ENCODE data around the gene CDC42BPA. TPM values are rescaled to one million over a fixed set of nuclear protein-coding genes. Genes with fewer than 3 reads are reported as not detected.

CDC42BPA gene
- total RNA-seq, 1 donor from 2014 or later = 95.7 TPM

- Mint-ChIP-seq H3K4me1 (ENCODE audit: unreplicated experiment) (peaks cover 2% of the 10 kb centered on the region), H3K4me3 (ENCODE audit: unreplicated experiment) (no peak overlapping the region), H3K36me3 (ENCODE audit: unreplicated experiment) (peaks cover 27% of the 10 kb centered on the region), H3K27me3 (ENCODE audit: unreplicated experiment) (no peaks in the 10 kb centered on the region), H3K9me3 (ENCODE audit: unreplicated experiment) (no peaks in the 10 kb centered on the region), H3K27ac (ENCODE audit: unreplicated experiment) (no peak overlapping the region)
- no peak for TF ChIP-seq CTCF (IDR thresholded peaks at IDR 0.05)
- peak; percentile 69 for DNase-seq (ENCODE audit: extremely low spot score, unreplicated experiment)
These were observed 332.3 kb downstream of the CDC42BPA start for GRCh38 chr1:226985839-226986463.

- H3K27ac Mint-ChIP-seq (ENCODE audit: unreplicated experiment) = no peak overlapping the region
- H3K4me1 Mint-ChIP-seq (ENCODE audit: unreplicated experiment) = peaks cover 2% of the 10 kb centered on the region
- H3K27me3 Mint-ChIP-seq (ENCODE audit: unreplicated experiment) = no peaks in the 10 kb centered on the region
- peaks cover 23% of the 10 kb centered on the region for H3K36me3 Mint-ChIP-seq (ENCODE audit: unreplicated experiment)
- H3K9me3 Mint-ChIP-seq (ENCODE audit: unreplicated experiment) = no peaks in the 10 kb centered on the region
- peak; percentile 74 for DNase-seq (ENCODE audit: extremely low spot score, unreplicated experiment)
- TF ChIP-seq CTCF (IDR thresholded peaks at IDR 0.05) = no peak
- no peak overlapping the region for H3K4me3 Mint-ChIP-seq (ENCODE audit: unreplicated experiment)
These were observed 333.0 kb downstream of the CDC42BPA start for GRCh38 chr1:226985239-226985838.

- DNase-seq (ENCODE audit: extremely low spot score, unreplicated experiment) = peak; percentile 78
- Mint-ChIP-seq H3K9me3 (ENCODE audit: unreplicated experiment) (no peaks in the 10 kb centered on the region), H3K27ac (ENCODE audit: unreplicated experiment) (no peak overlapping the region)
These were observed 333.6 kb downstream of the CDC42BPA start for GRCh38 chr1:226984521-226985238.

GRCh38 chr1:226983992-226984364 is 334.3 kb downstream of the CDC42BPA start:
- Mint-ChIP-seq H3K27me3 (ENCODE audit: unreplicated experiment) (no peaks in the 10 kb centered on the region), H3K27ac (ENCODE audit: unreplicated experiment) (no peak overlapping the region), H3K4me1 (ENCODE audit: unreplicated experiment) (peaks cover 2% of the 10 kb centered on the region), H3K4me3 (ENCODE audit: unreplicated experiment) (no peak overlapping the region), H3K9me3 (ENCODE audit: unreplicated experiment) (no peaks in the 10 kb centered on the region), H3K36me3 (ENCODE audit: unreplicated experiment) (peaks cover 16% of the 10 kb centered on the region)
- peak; percentile 81 for DNase-seq (ENCODE audit: extremely low spot score, unreplicated experiment)
- TF ChIP-seq CTCF (IDR thresholded peaks at IDR 0.05) = no peak

More at GRCh38 chr1:226984521-226985238, 333.6 kb downstream of the CDC42BPA start:
- Mint-ChIP-seq H3K36me3 (ENCODE audit: unreplicated experiment) (peaks cover 20% of the 10 kb centered on the region), H3K4me1 (ENCODE audit: unreplicated experiment) (peaks cover 2% of the 10 kb centered on the region), H3K4me3 (ENCODE audit: unreplicated experiment) (no peak overlapping the region), H3K27me3 (ENCODE audit: unreplicated experiment) (no peaks in the 10 kb centered on the region)
- no peak for TF ChIP-seq CTCF (IDR thresholded peaks at IDR 0.05)

Data from osteocyte (in vitro differentiated cells).